T-helper 22 cell (primary cell): ENCODE data around the gene CCNH.

Source experiments
- DNase-seq: peaks from one replicate; pipeline ENCODE4 v3.0.0-alpha.2; 2020; ENCODE audit warnings: low read depth

CCNH gene

GRCh38 chr5:87360132-87360531 is 52.6 kb downstream of the CCNH start:
- no peak for DNase-seq

- no peak for DNase-seq
Measured at GRCh38 chr5:87359106-87359505, 53.6 kb downstream of the CCNH start.

GRCh38 chr5:87354496-87354895 is 58.2 kb downstream of the CCNH start:
- DNase-seq, result no peak

GRCh38 chr5:87347841-87348240 is 64.9 kb downstream of the CCNH start:
- no peak for DNase-seq

GRCh38 chr5:87347272-87347671 is 65.5 kb downstream of the CCNH start:
- no peak for DNase-seq
